GM21528 (cell line): ENCODE measurements around the gene WDFY2.
"Not testable (repeated sequence)": the region's sequence is repeated elsewhere in the genome, so short reads cannot be mapped to it uniquely, and the experiment has no call there.

ENCODE experiments used
- ATAC-seq: cut with Tn5 transposase; IDR thresholded peaks from one replicate; pipeline ENCODE4 v1.9.1; 2021; ENCODE audit warnings: mild to moderate bottlenecking, moderate library complexity; ENCODE audit not compliant: unreplicated experiment, low FRiP score

The WDFY2 gene

GRCh38 chr13:51628059-51628852 lies 44.0 kb downstream of the WDFY2 start:
- ATAC-seq = no peak

- ATAC-seq = no peak
Measured at GRCh38 chr13:51629491-51630287, 45.4 kb downstream of the WDFY2 start.

- no peak for ATAC-seq
Measured at GRCh38 chr13:51630288-51630615, 46.0 kb downstream of the WDFY2 start.

GRCh38 chr13:51632591-51633362 lies 48.5 kb downstream of the WDFY2 start:
- ATAC-seq = no peak

- ATAC-seq = no peak
Measured at GRCh38 chr13:51635137-51635878, 51.0 kb downstream of the WDFY2 start.

- no peak for ATAC-seq
Measured at GRCh38 chr13:51636349-51636890, 52.2 kb downstream of the WDFY2 start.

GRCh38 chr13:51637852-51638215 lies 53.6 kb downstream of the WDFY2 start:
- ATAC-seq = no peak

GRCh38 chr13:51638216-51638871 lies 54.1 kb downstream of the WDFY2 start:
- no peak for ATAC-seq

- ATAC-seq = no peak
Measured at GRCh38 chr13:51639171-51639570, 54.9 kb downstream of the WDFY2 start.

- ATAC-seq = not testable (repeated sequence)
Measured at GRCh38 chr13:51640696-51641095, 56.4 kb downstream of the WDFY2 start.

- no peak for ATAC-seq
Measured at GRCh38 chr13:51643105-51643881, 59.0 kb downstream of the WDFY2 start.

GRCh38 chr13:51643882-51644281 lies 59.6 kb downstream of the WDFY2 start:
- ATAC-seq = no peak

- no peak for ATAC-seq
Measured at GRCh38 chr13:51644654-51645053, 60.4 kb downstream of the WDFY2 start.

GRCh38 chr13:51645154-51645650 lies 60.9 kb downstream of the WDFY2 start:
- ATAC-seq = no peak

GRCh38 chr13:51645761-51646670 lies 61.8 kb downstream of the WDFY2 start:
- no peak for ATAC-seq

- no peak for ATAC-seq
Measured at GRCh38 chr13:51647067-51647466, 62.8 kb downstream of the WDFY2 start.

GRCh38 chr13:51652193-51652592 lies 67.9 kb downstream of the WDFY2 start:
- ATAC-seq = not testable (repeated sequence)
